ENCODE results near the gene KCNJ5. TPM values are rescaled to one million over a fixed set of nuclear protein-coding genes. Genes with fewer than 3 reads are reported as not detected.

KCNJ5 gene
- polyA plus RNA-seq, 1 donor (not counting 4 experiments of a cell fraction or from before 2014, with no cell fraction given) = 0.59 TPM

- Histone ChIP-seq H3K9me3 (ENCODE audit: control insufficient read depth, low read depth, low read length) (no peaks in the 10 kb centered on the region), H3K4me1 (ENCODE audit: control insufficient read depth, extremely low read depth, insufficient read depth, low read length) (no peaks in the 10 kb centered on the region), H4K20me1 (ENCODE audit: control insufficient read depth, extremely low read depth, insufficient read depth, low read length) (no peaks in the 10 kb centered on the region), H3K4me3 (ENCODE audit: control insufficient read depth in 2 of 3, extremely low read depth in 1 of 3, insufficient read depth in 2 of 3, low read depth in 1 of 3, low read length in 3 of 3) (no peak overlapping the region), H3K9me1 (ENCODE audit: control insufficient read depth, extremely low read depth, insufficient read depth, low read length) (no peaks in the 10 kb centered on the region), H3K79me2 (ENCODE audit: control insufficient read depth, insufficient read depth, low read length) (no peaks in the 10 kb centered on the region), H3K27me3 (ENCODE audit: control insufficient read depth, extremely low read depth, insufficient read depth, low read length) (no peaks in the 10 kb centered on the region), H3K27ac (ENCODE audit: control insufficient read depth, insufficient read depth, low read length) (no peak overlapping the region), H3K36me3 (ENCODE audit: control insufficient read depth in 2 of 2, extremely low read depth in 1 of 2, insufficient read depth in 2 of 2, low read length in 2 of 2) (no peaks in the 10 kb centered on the region), H2AFZ (ENCODE audit: control insufficient read depth, low read length) (no peak overlapping the region), H3K9ac (ENCODE audit: control insufficient read depth, extremely low read depth, insufficient read depth, low read length) (no peak overlapping the region), H3K4me2 (ENCODE audit: control insufficient read depth, extremely low read depth, insufficient read depth, low read depth, low read length) (no peak overlapping the region)
- no peak for TF ChIP-seq EZH2 (IDR thresholded peaks at IDR 0.05; ENCODE audit: low read length)
- TF ChIP-seq CTCF (optimal IDR thresholded peaks at IDR 0.05 in 1 of 3, IDR thresholded peaks at IDR 0.05 in 1 of 3, conservative IDR thresholded peaks at IDR 0.05 in 1 of 3; ENCODE audit: extremely low read depth in 1 of 3, insufficient read depth in 2 of 3, low read length in 3 of 3) = peak; percentile 12 to 62 (median 13)
- dilution Hi-C loops (cut with MboI; ENCODE audit: extremely low pct_ligation_motif_present, low sequenced_read_pairs) = no loop called here
- FAIRE-seq (no peak), DNase-seq (ENCODE audit: low read depth, low spot score) (no peak)
Measured at GRCh38 chr11:128948583-128948982, 57.4 kb downstream of the KCNJ5 start.

- Histone ChIP-seq H2AFZ (ENCODE audit: control insufficient read depth, low read length) (peak overlapping the region; percentile 14), H3K27ac (ENCODE audit: control insufficient read depth, insufficient read depth, low read length) (no peak overlapping the region), H4K20me1 (ENCODE audit: control insufficient read depth, extremely low read depth, insufficient read depth, low read length) (no peaks in the 10 kb centered on the region), H3K27me3 (ENCODE audit: control insufficient read depth, extremely low read depth, insufficient read depth, low read length) (no peaks in the 10 kb centered on the region), H3K4me3 (ENCODE audit: control insufficient read depth in 2 of 3, extremely low read depth in 1 of 3, insufficient read depth in 2 of 3, low read depth in 1 of 3, low read length in 3 of 3) (no peak overlapping the region), H3K9ac (ENCODE audit: control insufficient read depth, extremely low read depth, insufficient read depth, low read length) (no peak overlapping the region), H3K36me3 (ENCODE audit: control insufficient read depth in 2 of 2, extremely low read depth in 1 of 2, insufficient read depth in 2 of 2, low read length in 2 of 2) (no peaks in the 10 kb centered on the region), H3K9me1 (ENCODE audit: control insufficient read depth, extremely low read depth, insufficient read depth, low read length) (no peaks in the 10 kb centered on the region), H3K9me3 (ENCODE audit: control insufficient read depth, low read depth, low read length) (no peaks in the 10 kb centered on the region), H3K79me2 (ENCODE audit: control insufficient read depth, insufficient read depth, low read length) (no peaks in the 10 kb centered on the region), H3K4me1 (ENCODE audit: control insufficient read depth, extremely low read depth, insufficient read depth, low read length) (no peaks in the 10 kb centered on the region), H3K4me2 (ENCODE audit: control insufficient read depth, extremely low read depth, insufficient read depth, low read depth, low read length) (no peak overlapping the region)
- dilution Hi-C loops (cut with MboI; ENCODE audit: extremely low pct_ligation_motif_present, low sequenced_read_pairs) = no loop called here
- no peak for FAIRE-seq
- no peak for TF ChIP-seq EZH2 (IDR thresholded peaks at IDR 0.05; ENCODE audit: low read length)
- no peak for TF ChIP-seq CTCF (optimal IDR thresholded peaks at IDR 0.05 in 1 of 3, IDR thresholded peaks at IDR 0.05 in 1 of 3, conservative IDR thresholded peaks at IDR 0.05 in 1 of 3; ENCODE audit: extremely low read depth in 1 of 3, insufficient read depth in 2 of 3, low read length in 3 of 3)
- no peak for DNase-seq (ENCODE audit: low read depth, low spot score)
Measured at GRCh38 chr11:128949791-128950454, 58.8 kb downstream of the KCNJ5 start.
